Endometrial microvascular endothelial cells (primary cell): ENCODE measurements around the gene ADAMTSL5. TPM values are rescaled to one million over a fixed set of nuclear protein-coding genes. Genes with fewer than 3 reads are reported as not detected.
"Not testable (repeated sequence)": the region's sequence is repeated elsewhere in the genome, so short reads cannot be mapped to it uniquely, and the experiment has no call there.

Experiments used
- in situ Hi-C: cut with HindIII; loops from 2 replicates; pipeline ENCODE4 v1.10.0; 2017; ENCODE audit warnings: low sequenced_read_pairs, low pct_unique_long_range_greater_than_20kb; ENCODE audit errors: inconsistent ontology term
- total RNA-seq: library from RNA; depleted of rRNA; stranded (reverse); fragments of >200 nt; gene quantifications from one replicate; pipeline ENCODE4 v1.2.3, GENCODE V29; 2015; ENCODE audit errors: inconsistent ontology term

Gene ADAMTSL5
- total RNA-seq, 1 donor from 2014 or later, result not detected

DNA sequence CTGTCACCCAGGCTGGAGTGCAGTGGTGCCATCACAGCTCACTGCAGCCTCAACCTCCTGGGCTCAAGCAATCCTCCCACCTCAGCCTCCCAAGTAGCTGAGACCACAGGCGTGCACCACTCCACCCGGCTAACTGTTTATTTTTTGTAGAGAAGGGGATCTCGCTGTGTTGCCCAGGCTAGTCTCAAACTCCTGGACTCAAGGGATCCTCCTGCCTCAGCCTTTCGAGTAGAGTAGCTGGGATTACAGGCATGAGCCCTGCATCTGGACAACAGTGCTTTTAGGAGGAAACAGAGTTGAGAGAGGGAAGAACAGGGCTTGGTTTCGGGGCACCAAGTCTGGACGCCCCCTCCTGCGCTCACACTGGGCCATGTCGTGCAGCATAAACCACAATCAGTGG is 7.0 kb upstream of the ADAMTSL5 start:
- in situ Hi-C loops, result not testable (repeated sequence)

DNA sequence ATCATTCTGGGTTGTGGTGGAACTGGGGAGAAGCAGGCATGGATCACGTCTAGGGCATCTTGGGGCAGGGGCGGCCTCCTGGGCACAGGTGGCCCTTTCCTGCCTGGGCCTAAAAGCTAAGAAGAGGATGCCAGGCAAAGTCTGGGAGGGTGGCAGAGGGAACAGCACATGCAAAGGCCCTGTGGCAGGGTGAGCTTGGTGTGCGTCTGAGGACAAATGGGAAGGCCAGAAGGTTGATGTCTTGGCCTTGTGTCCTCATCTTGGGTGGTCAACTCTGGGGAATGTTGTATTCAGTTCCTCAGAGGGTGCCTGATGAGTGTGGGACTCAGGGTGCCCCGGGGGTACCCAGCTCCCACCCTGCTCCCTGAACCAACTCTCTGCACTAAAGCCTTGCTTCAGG is 5.7 kb upstream of the ADAMTSL5 start:
- in situ Hi-C loops, result no loop called here

DNA sequence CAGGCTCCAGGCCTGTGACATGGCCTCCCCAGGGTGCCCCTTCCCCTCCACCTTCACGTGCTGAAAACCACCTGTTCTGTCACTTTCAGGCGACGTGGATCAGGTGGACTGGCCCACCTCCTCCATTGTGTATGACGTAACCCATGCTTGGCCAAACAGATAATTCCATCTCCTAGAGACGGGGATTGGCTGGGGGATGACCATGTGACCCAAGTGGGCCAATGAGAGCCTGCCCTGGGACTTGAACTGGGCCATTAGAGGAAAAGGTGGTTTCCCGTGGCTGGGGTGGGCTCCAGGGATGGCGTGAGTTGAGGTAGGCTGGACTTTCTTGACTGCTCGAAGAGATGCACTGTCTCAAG is 3.6 kb upstream of the ADAMTSL5 start:
- in situ Hi-C loops, result no loop called here

DNA sequence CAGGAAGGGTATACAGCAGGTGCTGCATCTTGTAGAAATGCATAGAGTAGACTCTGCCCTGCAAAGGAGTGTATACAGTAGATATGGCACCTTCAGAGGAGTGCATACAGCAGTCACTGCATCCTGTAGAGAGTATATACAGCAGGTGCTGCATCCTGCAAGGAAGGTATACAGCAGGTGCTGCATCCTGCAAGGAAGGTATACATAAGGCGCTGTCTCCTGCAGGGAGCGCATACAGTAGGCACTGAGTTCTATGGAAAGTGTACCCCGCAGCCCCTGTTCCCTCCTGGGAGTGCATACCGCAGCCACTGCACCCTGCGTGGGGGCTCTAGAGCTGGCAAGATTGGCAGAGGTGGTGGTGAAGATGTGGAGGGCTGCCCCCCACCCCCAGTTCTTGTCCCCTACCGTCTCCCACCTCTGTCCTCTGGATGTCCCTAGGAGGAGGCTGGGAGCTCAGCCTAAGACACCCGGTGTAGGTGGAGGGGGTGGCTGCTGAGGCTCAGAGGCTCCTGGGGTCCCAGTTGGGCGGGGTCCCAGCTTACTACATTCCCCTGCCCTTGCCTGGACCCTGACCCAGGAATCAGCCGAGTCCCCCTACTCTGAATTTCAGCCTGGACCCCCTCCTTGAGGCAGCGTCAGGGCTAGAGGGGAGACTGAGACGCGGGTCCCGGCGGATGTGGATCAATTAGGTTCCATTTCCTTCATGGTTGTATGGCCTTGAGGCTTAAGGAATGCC is 2.3 kb upstream of the ADAMTSL5 start:
- in situ Hi-C loops, result no loop called here

DNA sequence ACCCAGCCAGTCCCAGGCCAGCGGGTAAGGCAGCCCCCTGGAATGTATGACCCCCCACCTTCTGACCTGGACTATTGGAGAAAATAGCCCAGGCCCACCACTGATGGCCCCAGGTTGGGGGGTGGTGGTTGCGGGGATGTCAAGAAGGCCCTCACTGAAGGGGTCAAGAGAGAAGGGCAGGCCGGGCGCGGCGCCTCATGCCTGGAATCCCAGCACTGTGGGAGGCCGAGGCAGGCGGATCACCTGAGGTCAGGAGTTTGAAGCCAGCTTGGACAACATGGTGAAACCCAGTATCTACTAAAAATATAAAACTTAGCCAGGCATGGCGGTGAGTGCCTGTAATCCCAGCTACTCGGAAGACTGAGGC is 1.5 kb upstream of the ADAMTSL5 start:
- in situ Hi-C loops, result no loop called here

DNA sequence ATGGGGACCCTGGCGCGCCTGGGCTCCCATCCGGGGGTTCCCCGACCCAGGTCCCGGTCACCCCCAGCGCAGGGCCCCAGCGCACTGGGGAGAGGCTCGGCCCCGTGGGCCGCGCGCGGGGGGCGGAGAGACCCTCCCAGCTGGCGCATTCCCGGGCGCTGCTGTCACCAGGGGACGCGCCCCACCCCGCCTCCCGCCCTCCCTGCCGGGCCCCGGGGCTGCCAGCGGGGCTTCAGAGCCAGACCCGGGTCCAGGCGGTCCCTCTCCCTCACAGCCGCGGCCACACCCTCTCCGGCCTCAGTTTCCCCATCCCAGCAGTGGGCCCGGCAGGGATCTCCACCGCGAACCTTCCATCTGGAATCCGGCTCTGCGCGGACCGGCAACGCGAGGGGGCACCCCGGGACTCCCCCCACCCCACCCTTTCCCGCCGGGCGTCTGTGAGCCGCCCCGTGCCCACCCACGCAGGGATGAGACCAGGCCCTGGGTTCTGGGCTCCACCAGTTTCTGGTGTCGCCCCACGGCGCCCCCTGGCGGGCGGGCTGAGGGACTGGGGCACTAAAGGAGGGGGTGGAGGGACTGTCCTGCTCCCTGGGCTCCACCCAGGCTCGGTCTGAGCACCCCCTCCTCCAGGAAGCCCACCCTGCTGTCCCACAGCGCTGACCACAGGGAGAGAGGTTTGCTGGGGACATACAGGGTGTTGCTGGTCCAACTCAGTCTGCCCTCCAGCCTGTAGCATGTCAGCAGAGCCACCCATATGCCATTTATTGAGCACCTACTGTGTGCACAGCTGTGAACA is 878 bp upstream of the ADAMTSL5 start:
- in situ Hi-C loops, result no loop called here

DNA sequence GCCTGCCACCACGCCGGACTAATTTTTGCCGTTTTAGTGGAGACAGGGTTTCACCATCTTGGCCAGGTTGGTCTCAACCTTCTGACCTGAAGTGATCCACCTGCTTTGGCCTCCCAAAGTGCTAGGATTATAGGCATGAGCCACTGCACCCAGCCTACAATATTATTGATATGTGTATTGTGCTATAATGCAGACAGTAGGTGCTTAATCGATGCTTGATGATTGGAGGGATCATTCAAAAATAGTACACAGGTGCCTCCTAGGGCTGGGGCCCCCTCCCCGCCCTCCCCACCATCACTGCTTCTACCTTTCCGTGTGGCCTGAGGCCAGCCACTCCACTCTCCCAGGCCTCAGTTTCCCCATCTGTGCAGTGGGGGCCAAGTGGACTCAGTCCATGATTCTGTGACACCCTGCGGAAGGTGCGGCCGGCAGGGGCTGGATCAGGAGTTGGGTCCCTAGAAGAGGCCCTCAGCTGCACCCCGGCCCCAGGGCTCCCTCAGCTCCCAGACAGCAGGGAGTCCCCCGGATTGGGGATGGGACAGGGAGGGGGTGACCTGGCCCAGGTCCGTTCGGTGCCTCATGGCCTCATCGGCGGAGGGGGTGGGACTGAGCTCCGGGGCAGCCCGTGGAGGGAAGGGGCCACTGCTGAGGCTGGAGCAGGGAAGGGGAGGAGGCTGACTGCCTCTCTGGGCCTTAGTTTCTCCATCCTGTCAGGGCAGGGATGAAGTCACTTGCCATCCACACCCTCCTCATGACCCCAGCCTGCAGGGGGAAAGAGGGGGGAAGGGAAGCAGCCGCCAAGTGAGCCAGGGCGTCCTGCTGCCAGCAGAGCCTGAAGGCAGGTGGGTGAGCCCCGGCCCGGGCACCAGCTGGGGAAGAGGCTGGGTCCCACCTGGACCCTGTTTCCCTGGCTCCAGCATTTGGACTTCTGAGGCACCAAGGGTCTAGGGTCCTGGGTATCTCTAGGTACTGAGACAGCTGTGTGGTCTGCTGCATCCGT is 1.2 kb downstream of the ADAMTSL5 start:
- in situ Hi-C loops, result no loop called here

DNA sequence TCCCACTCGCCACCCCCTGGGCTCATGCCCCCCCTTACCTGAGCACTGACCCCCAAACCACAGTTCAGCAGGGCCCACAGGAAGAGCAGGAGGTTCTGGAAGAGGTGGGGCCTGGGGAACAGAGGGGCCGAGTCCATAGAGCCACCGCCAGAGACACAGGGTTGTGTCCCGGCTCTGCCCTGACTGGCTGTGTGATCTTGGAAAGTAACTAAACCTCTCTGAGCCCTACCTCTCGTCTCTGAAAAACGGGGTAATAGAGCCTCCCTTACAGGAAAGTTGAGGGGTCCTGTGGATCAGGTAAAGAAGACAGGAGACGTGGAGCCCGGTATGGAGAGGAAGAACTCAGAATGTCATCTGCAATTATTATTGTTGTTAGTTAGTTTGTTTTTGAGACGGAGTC is 2.0 kb downstream of the ADAMTSL5 start:
- in situ Hi-C loops, result no loop called here

DNA sequence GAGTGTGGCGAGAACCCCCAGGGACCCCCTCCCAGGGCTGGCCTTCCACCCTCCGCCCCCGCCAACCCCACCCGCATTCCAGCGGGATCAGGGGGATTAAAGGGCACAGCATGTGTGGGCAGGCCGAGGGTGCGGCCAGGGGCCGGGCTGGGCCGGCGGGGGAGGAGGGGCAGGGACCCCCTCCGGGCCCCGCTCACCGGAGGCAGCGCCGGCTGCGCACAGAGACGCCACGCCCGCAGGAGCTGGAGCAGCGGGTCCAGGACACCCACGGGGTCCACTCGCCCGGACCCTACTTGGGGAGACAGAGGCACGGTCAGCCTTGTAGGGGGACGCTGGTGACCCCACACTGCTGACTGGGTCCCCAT is 2.4 kb downstream of the ADAMTSL5 start:
- in situ Hi-C loops, result no loop called here

DNA sequence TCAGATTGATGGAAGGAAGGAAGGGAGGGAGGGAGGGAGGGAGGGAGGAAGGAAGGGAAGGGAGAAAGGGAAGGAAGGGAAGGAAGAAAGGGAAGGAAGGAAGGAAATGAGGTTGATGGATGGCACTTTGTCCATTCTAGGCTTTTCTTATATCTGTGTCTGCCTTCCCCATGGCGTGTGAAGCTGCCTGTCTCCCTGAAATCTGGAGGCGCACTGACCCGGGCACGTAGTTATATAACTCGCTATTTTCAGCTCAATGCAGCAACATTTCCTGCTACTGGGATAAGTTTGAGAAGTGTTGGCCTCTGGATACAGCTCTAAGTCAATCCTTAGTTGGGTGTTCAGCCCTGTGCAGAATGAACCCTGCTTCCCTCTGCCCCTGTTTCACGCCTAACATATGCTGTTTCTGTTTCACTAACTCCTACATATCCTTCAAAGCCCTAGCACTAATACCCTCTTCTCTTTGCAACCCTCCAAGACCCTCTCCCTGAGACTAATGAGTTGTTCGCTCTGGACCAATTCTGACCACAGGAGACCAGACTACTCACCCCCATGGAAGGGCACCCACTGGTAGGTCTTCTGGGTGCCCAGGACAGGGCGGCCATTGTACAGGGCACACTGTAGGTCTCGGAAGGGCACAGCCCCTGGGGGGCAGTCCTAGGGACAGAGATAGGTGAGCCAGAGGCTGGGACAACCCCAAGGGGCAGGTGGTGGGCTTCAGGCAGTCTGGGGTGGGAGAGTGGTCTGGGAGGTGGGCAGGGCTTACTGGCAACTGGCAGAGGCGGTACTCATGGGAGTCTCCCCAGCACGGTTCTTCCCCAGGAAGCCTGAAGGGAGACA is 3.0 kb downstream of the ADAMTSL5 start:
- in situ Hi-C loops, result no loop called here

DNA sequence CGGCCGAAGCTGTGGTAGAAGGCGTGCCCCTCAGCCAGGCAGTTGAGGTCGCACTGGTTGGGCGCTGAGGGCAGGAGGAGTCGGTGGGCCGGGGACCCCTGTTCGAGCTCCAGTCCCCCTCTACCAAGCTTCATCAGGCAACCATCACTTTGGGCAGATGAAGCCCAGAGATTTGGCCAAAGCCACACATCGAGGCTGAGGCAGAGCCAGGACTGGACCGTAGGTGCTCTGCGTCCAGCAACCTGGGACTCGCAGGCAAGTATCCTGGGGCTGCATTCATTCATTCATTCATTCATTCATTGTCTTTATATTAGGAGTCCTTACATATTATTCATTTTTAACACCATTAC is 4.3 kb downstream of the ADAMTSL5 start:
- in situ Hi-C loops, result no loop called here

DNA sequence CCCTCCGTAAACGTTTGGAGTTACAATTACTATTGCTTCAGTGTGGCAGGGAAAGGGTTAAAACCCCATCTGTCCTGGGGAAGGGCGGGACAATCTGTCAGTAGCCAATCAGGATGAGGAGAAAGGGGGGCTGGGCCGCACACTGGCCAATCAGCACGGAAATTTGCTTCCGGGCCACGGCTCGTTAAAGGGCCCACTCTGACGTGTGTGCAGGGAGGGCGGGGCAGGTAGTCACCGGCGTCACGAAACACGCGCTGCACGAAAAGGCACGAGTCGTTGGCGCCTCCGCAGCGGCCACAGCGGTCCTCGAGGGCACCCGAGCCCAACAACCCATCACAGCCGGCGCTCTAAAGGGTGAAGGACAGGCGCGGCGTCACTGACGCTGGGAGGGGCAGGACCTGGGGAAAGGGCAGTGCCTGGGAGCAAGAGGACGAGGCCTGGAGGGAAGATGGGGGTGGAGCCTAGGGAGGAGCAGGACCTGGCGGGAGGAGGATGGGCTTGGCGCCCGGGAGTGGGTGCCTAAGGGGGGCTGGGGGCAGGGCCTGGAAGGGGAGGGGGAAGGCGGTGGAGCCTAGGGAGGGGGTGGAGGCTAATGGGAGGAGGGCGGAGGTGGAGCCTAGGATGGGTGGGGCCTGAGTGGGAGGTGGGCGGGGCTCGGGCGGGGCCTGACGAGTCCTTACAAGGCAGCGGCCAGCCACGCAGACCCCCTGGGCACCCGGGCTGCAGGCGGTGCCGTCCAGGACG is 4.9 kb downstream of the ADAMTSL5 start:
- in situ Hi-C loops, result no loop called here

DNA sequence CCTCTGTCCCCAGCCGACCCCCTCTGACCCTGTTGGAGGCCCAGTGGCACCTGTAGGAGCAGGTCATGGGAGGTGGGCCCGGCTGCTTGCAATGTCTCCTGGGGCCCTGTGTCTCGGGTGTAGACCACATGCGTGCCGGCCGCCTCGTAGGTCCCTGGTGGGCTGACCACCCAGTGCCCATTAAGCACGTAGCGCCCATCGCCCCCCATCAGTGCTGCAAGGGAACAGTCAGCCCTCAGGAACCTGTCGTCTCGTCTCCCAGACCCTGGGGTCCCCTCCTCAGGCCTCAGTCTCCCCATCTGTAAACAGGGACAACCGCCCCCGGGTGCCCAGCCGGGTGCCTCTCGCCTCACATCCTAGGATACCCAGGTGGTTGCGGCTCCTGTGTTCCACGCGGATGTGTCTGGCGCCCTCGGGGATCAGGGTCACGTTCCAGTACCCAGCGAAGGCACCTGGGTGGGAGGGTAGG is 5.6 kb downstream of the ADAMTSL5 start:
- in situ Hi-C loops, result no loop called here

DNA sequence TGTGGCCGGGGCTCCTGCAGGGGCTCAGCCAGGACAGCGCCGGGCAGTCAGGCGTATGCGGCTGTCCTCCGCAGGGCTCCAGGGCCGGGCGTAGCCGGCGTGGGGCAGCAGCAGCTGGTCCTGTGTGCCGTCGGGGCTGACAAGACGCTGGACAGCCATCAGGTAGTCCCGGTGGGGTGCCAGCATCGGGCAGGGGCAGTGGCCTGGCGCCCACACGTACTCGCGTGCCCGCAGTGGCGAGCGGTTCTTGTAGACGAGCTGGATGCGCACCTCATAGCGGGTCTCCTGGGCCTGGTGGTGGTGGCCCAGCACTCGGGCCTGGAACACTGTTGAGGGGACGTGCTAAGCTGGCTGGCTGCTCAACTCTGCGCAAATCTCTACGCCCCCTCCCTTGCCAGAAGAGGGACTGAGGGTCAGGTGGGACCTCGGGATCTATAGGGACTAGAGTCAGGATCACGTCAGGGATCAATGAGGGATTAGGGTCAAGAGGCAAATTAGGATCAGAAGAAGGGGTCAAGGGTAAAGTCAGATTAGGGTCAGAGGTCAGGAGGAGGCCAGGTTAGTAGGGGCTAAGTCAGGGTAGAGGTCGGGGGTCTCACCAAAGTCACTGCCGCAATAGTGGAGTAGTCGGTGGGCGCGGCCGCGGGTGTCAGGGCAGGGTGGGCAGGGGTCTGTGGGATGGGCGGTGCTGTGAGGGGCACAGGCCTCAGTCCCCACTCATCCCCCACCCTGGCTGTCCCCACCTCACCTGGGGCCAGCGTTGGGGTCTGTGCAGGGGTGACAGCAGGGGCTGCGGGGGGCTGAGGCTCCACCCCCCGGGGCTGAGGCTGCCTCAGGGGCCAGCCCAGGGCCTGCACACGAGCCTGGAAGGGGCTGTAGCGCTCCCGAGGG is 6.6 kb downstream of the ADAMTSL5 start:
- in situ Hi-C loops, result no loop called here

DNA sequence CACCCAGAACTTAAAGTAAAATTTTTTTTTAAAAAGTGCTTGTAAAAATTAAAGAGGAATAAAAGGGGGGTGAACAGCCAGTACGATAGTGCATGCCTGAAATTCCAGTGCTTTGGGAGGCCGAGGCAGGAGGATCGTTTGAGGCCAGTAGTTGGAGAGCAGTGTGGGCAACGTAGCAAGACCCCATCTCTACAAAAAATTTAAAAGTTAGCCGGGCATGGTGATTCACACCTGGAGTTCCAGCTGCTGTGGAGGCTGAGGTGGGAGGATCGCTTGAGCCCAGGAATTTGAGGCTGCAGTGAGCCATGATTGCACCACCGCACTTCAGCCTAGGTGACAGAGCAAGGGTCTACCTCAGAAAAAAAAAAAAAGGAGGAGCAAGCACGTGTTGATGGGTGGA is 7.8 kb downstream of the ADAMTSL5 start:
- in situ Hi-C loops, result no loop called here

DNA sequence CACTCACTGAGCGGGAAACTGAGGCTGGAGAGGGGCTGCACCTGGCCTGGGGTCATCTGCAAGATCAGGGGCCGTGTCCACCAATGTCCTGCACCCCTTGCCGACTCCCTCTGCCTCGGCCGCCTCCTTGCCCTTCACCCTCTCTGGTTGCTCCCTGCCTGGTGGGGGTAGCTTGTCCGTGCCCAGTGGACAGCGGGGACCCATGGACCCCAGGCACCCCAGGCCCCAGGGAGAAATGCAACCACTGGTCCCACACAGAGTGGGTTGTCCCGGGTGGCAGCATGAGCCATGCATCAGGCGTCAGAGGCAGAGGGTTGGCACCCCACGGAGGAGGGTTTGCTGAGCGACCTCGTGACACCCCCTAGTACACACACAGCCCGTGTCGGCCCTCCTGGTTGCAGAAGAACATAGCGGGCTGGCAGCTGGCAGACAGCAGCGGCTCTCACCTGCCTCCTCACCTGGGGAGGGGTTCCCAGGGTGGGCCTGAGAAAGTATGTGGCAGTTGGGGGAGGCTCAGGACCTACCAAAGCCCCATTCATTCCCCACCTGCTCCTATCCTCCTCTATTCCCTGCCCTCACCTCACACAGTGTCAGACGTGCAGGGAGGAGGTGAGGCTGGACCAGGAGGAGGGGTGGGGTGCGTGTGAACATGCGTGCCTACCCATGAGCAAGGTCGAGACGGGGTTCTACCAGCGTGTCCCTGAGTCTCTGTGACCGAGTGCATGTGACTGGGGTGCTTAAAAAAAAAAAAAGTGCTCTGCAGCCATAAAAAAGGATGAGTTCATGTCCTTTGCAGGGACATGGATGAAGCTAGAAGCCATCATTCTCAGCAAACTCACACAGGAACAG is 8.7 kb downstream of the ADAMTSL5 start:
- in situ Hi-C loops, result no loop called here
